Uterus (tissue), 4 donors: Measurements from ENCODE around the gene PPARG. TPM values are rescaled to one million over a fixed set of nuclear protein-coding genes. Genes with fewer than 3 reads are reported as not detected.
"Not testable (repeated sequence)": the region's sequence is repeated elsewhere in the genome, so short reads cannot be mapped to it uniquely, and the experiment has no call there.

Experiments
- DNase-seq, 2 donors: peaks; one replicate each; pipeline ENCODE4 v3.0.0-alpha.2; 2019 to 2020
- H3K27ac ChIP-seq, 2 donors: fragments of 200-600 bp; sonication (generic); 1 replicate in 1 of 2; 2 replicates in 1 of 2; pipeline ENCODE4 v1.5.1; 2016 to 2018
- H3K27me3 ChIP-seq, 2 donors: fragments of 200-600 bp; sonication (generic); one replicate each; pipeline ENCODE4 v1.5.1; 2018 to 2019; ENCODE audit warnings: control low read depth in 1 of 2
- H3K36me3 ChIP-seq, 2 donors: fragments of 200-600 bp; sonication (generic); one replicate each; pipeline ENCODE4 v1.5.1; 2019; ENCODE audit warnings: control low read depth in 1 of 2
- H3K4me1 ChIP-seq, 2 donors: fragments of 200-600 bp; sonication (generic); one replicate each; pipeline ENCODE4 v1.5.1; 2018 to 2019; ENCODE audit warnings: control low read depth in 1 of 2
- H3K4me3 ChIP-seq, 2 donors: fragments of 200-600 bp; sonication (generic); 1 replicate in 1 of 2; 2 replicates in 1 of 2; pipeline ENCODE4 v1.5.1; 2018 to 2019; ENCODE audit warnings: mild to moderate bottlenecking in 1 of 2
- H3K9me3 ChIP-seq, 2 donors: fragments of 200-600 bp; sonication (generic); one replicate each; pipeline ENCODE4 v1.5.1; 2019; ENCODE audit warnings: control low read depth in 1 of 2
- POLR2A ChIP-seq, 2 donors: fragments of 450-650 bp; IDR thresholded peaks; one replicate each; pipeline ENCODE4 v1.6.1; 2016; ENCODE audit warnings: antibody characterized with exemption in 2 of 2, mild to moderate bottlenecking in 1 of 2, moderate library complexity in 1 of 2
- intact Hi-C: fragments of 100-400 bp; cut with DNase I; formaldehyde crosslinking; loops from one replicate; pipeline ENCODE4 v1.15.1; 2023; ENCODE audit warnings: low total_unique reads
- total RNA-seq, 4 donors: library from RNA; depleted of rRNA in 3 of 4; stranded (reverse); fragments of >200 nt in 3 of 4; gene quantifications; one replicate each; pipeline versions ENCODE4 v1.1.0 to v1.2.4, GENCODE V29; 2014 to 2023
- TF ChIP-seq, protein P1 (sequence below), 4 experiments: fragments of 200-600 bp in 2 of 4; fragments of 450-650 bp in 2 of 4; sonication (generic) in 2 of 4; IDR thresholded peaks; one replicate each; pipeline ENCODE4 v1.5.1; 2016 to 2019; ENCODE audit warnings: antibody characterized with exemption in 4 of 4, mild to moderate bottlenecking in 2 of 4, moderate library complexity in 1 of 4
- donor health status: DM: yes; HTN: yes; CAD: no.

Gene PPARG
- total RNA-seq, 4 donors from 2014 or later = 5.1 to 29.1 (median 12.9) TPM

DNA sequence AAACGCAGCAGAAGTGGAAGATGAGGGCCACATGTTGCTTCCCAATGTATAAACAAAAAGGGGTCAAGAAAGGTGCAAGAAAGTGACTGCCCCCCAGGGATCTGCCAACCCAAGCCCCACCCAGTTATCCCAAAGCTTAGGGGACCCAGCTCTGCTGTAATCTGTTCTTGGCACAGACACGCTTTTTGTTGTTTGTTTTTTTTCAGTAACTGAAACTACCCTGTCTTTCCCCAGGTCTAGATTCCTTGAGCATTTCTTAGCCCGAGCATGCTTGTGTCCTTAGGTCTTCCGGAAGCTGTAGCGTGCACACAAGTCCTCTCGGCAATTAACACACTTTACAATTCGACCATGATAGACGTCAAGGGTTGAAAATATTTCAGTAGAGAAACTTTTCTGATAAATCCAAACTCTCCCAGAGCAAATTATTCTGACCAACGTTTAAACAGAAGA is 8.5 kb upstream of the PPARG start:
- no peak overlapping the region for H3K4me3 ChIP-seq
- no peaks in the 10 kb centered on the region for H3K36me3 ChIP-seq
- H3K27ac ChIP-seq = no peak overlapping the region
- no peak for DNase-seq
- H3K4me1 ChIP-seq = no peaks in the 10 kb centered on the region
- no peaks in the 10 kb centered on the region for H3K9me3 ChIP-seq
- TF ChIP-seq, protein P1, sequence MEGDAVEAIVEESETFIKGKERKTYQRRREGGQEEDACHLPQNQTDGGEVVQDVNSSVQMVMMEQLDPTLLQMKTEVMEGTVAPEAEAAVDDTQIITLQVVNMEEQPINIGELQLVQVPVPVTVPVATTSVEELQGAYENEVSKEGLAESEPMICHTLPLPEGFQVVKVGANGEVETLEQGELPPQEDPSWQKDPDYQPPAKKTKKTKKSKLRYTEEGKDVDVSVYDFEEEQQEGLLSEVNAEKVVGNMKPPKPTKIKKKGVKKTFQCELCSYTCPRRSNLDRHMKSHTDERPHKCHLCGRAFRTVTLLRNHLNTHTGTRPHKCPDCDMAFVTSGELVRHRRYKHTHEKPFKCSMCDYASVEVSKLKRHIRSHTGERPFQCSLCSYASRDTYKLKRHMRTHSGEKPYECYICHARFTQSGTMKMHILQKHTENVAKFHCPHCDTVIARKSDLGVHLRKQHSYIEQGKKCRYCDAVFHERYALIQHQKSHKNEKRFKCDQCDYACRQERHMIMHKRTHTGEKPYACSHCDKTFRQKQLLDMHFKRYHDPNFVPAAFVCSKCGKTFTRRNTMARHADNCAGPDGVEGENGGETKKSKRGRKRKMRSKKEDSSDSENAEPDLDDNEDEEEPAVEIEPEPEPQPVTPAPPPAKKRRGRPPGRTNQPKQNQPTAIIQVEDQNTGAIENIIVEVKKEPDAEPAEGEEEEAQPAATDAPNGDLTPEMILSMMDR (IDR thresholded peaks at IDR 0.05) = no peak
- TF ChIP-seq POLR2A (IDR thresholded peaks at IDR 0.05) = no peak
- no peaks in the 10 kb centered on the region for H3K27me3 ChIP-seq
- intact Hi-C loops = no loop called here

DNA sequence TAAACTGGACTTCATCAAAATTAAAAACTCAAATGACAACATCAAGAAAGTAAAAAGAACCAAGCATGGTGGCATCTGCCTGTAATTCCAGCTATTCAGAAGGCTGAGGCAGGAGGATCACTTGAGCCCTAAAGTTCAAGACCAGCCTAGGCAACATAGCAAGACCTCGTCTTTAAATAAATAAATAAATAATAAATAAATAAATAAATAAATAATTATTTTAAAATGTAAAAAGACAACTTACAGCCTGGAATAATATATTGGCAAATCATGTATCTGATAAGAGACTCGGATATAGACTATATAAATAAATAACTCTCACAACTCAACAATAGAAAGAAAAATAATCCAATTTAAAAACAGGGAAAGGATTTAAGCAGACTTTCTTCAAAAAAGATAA is 4.3 kb upstream of the PPARG start:
- H3K36me3 ChIP-seq = no peaks in the 10 kb centered on the region
- no peak overlapping the region for H3K4me3 ChIP-seq
- no peak for TF ChIP-seq POLR2A (IDR thresholded peaks at IDR 0.05)
- TF ChIP-seq, protein P1 (IDR thresholded peaks at IDR 0.05) = no peak
- no peak for DNase-seq
- no peaks in the 10 kb centered on the region for H3K9me3 ChIP-seq
- H3K4me1 ChIP-seq = no peaks in the 10 kb centered on the region
- H3K27me3 ChIP-seq = no peaks in the 10 kb centered on the region
- intact Hi-C loops = no loop called here
- no peak overlapping the region for H3K27ac ChIP-seq

DNA sequence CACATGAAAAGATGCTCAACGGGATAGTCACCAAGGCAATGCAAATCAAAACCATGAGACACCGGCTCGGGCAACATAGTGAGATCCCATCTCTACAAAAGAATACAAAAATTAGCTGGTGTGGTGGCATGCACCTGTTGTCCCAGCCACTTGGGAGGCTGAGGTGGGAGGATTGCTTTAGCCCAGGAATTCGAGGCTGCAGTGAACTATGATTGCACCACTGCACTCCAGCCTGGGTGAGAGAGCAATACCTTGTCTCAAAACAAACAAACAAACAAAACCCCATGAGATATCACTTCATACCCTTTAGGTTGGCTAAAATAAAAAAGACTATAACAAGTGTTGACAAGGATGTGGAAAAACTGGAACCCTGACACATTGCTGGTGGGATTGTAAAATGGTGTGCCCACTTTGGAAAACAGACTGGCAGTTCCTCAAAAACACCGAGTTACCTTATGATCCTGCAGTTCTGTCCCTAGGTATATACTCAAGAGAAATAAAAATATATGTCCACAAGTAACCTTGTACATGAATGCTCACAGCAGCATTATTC is 3.8 kb upstream of the PPARG start:
- TF ChIP-seq, protein P1 (IDR thresholded peaks at IDR 0.05) = no peak
- TF ChIP-seq POLR2A (IDR thresholded peaks at IDR 0.05) = no peak

DNA sequence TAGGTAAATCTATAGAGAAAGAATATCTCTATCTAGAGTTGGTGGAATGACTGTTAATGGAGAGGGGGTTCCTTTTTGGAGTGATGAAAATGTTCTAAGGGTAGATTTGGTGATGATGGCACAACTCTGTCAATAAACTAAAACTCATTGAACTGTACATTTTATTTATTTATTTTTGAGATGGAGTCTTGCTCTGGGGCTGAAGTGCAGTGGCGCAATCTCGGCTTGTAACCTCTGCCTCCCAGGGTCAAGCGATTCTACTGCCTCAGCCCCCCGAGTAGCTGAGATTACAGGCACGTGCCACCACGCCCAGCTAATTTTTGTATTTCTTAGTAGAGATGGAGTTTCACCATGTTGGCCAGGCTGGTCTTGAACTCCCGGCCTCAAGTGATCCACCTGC is 3.1 kb upstream of the PPARG start:
- H3K4me3 ChIP-seq, H3K27me3 ChIP-seq, H3K27ac ChIP-seq, H3K36me3 ChIP-seq, H3K9me3 ChIP-seq, intact Hi-C loops, DNase-seq, H3K4me1 ChIP-seq: not testable (repeated sequence)

More for the DNA sequence above, 3.8 kb upstream of the PPARG start:
- Histone ChIP-seq H3K4me1 (no peaks in the 10 kb centered on the region), H3K27me3 (no peaks in the 10 kb centered on the region), H3K9me3 (no peaks in the 10 kb centered on the region), H3K36me3 (no peaks in the 10 kb centered on the region), H3K27ac (no peak overlapping the region), H3K4me3 (no peak overlapping the region)
- intact Hi-C loops = no loop called here
- DNase-seq = no peak

DNA sequence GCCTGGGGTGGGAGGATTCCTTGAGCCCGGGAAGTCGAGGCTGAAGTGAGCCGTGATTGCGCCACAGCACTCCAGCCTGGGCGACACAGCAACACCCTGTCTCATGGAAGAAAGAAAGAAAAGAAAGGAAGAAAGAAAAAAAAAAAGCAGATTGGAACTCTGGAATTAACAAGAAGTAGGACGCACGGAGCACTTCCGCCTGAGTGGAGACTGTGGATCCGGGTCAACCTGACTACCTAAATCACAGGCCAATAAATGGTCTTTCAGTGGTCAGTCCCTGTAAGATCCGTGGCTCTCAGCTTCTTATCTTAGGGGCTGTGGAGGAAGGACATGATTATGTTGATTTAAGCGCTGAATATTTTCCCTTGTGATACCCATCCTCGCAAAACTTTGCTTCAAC is 2.4 kb upstream of the PPARG start:
- no peak overlapping the region for H3K4me3 ChIP-seq
- no peaks in the 10 kb centered on the region for H3K27me3 ChIP-seq
- intact Hi-C loops = no loop called here
- no peaks in the 10 kb centered on the region for H3K4me1 ChIP-seq
- no peaks in the 10 kb centered on the region for H3K36me3 ChIP-seq
- no peak overlapping the region for H3K27ac ChIP-seq
- no peaks in the 10 kb centered on the region for H3K9me3 ChIP-seq
- no peak for TF ChIP-seq POLR2A (IDR thresholded peaks at IDR 0.05)
- TF ChIP-seq, protein P1 (IDR thresholded peaks at IDR 0.05) = no peak
- DNase-seq = no peak
